HL-60 (cell line): ENCODE data around the gene SELENOW.

Experiments used
- CTCF ChIP-seq: IDR thresholded peaks from one replicate; pipeline ENCODE4 v1.5.1; 2011; ENCODE audit warnings: low read length, control low read depth, inconsistent platforms; ENCODE audit not compliant: insufficient read depth
- POLR2AphosphoS5 ChIP-seq: IDR thresholded peaks from 2 replicates; pipeline ENCODE4 v1.6.1; 2012; ENCODE audit warnings: low read depth
- REST ChIP-seq: IDR thresholded peaks from 2 replicates; pipeline ENCODE4 v1.6.1; 2012; ENCODE audit warnings: low read depth; ENCODE audit not compliant: insufficient replicate concordance
- SPI1 ChIP-seq: IDR thresholded peaks from 2 replicates; pipeline ENCODE4 v1.6.1; 2012; ENCODE audit warnings: low read depth, mild to moderate bottlenecking, borderline replicate concordance

- TF ChIP-seq CTCF = no peak
- no peak; the same call in 1 of the 2 replicates for TF ChIP-seq POLR2AphosphoS5
- TF ChIP-seq SPI1 = no peak
- TF ChIP-seq REST = no peak
Measured at GRCh38 chr19:47754206-47755064, 24.1 kb upstream of the SELENOW start.
